ENCODE measurements around the gene CLEC5A. TPM values are rescaled to one million over a fixed set of nuclear protein-coding genes. Genes with fewer than 3 reads are reported as not detected.

The CLEC5A gene
- polyA plus RNA-seq, 3 donors, result 9.6 to 15.2 (median 10.0) TPM

GRCh38 chr7:141877365-141877764 lies 69.4 kb downstream of the CLEC5A start:
- no peak for TF ChIP-seq CTCF (IDR thresholded peaks at IDR 0.05)
- Mint-ChIP-seq H3K4me1 (peaks cover 28% of the 10 kb centered on the region), H3K36me3 (no peaks in the 10 kb centered on the region), H3K9me3 (peaks cover 1 to 8% (median 5%) of the 10 kb centered on the region in 7 donors), H3K27me3 (ENCODE audit: low read depth in 3 of 3) (no peaks in the 10 kb centered on the region), H3K27ac (no peak overlapping the region), H3K4me3 (no peak overlapping the region)
- intact Hi-C loops (cut with micrococcal nuclease), result no loop called here
- Histone ChIP-seq H3K4me1 (ENCODE audit: control insufficient read depth in 1 of 2, insufficient read depth in 2 of 2, low read length in 2 of 2) (peaks cover 12 to 13% of the 10 kb centered on the region in 2 donors), H3K9ac (ENCODE audit: insufficient read depth, low read length, poor library complexity, severe bottlenecking) (no peak overlapping the region), H4K20me1 (ENCODE audit: insufficient read depth, low read length) (no peaks in the 10 kb centered on the region), H3K4me2 (replicated peaks; ENCODE audit: extremely low read depth, low read length, poor library complexity, severe bottlenecking) (no peak overlapping the region), H3K4me3 (replicated peaks in 1 of 3; ENCODE audit: low read depth in 2 of 3, low read length in 3 of 3) (no peak overlapping the region), H3K79me2 (ENCODE audit: insufficient read depth, low read length) (no peaks in the 10 kb centered on the region), H3K27ac (ENCODE audit: low read depth in 1 of 2, low read length in 2 of 2) (no peak overlapping the region), H3K36me3 (replicated peaks in 1 of 2; ENCODE audit: control insufficient read depth in 1 of 2, insufficient read depth in 2 of 2, low read length in 2 of 2) (no peaks in the 10 kb centered on the region), H3K9me3 (replicated peaks in 1 of 2; ENCODE audit: control insufficient read depth in 1 of 2, insufficient read depth in 1 of 2, low read length in 2 of 2) (no peaks in the 10 kb centered on the region), H2AFZ (ENCODE audit: insufficient read depth, low read depth, low read length, poor library complexity, severe bottlenecking) (no peak overlapping the region), H3K27me3 (ENCODE audit: control insufficient read depth in 2 of 2, insufficient read depth in 2 of 2, low read length in 2 of 2) (no peaks in the 10 kb centered on the region)
- DNase-seq, result no peak
- 80% methylated on average over 1 of the region's 3 CpGs for WGBS (ENCODE audit: insufficient coverage)

Other genes starting within 250 kb of the CLEC5A start
- 1 to 10 TPM; 1.4 to 4.7 (median 1.9) TPM for gene DENND11, start 244.8 kb downstream of the CLEC5A start, polyA plus RNA-seq
- gene WEE2, start 238.6 kb downstream of the CLEC5A start, polyA plus RNA-seq, result not detected
- gene SSBP1, start 208.6 kb downstream of the CLEC5A start, polyA plus RNA-seq, result 100 to 1,000 TPM in 2 of 3 donors, 10 to 100 TPM in 1; 66.9 to 197 (median 184) TPM
- not detected for gene TAS2R3, start 182.9 kb downstream of the CLEC5A start, polyA plus RNA-seq
- under 1 TPM in 1 of 3 donors, not detected in 2; 0.12 TPM for gene TAS2R4, start 170.3 kb downstream of the CLEC5A start, polyA plus RNA-seq
- gene TAS2R5, start 156.8 kb downstream of the CLEC5A start, polyA plus RNA-seq, result 1 to 10 TPM in 1 of 3 donors, not detected in 2; 1.5 TPM
- not detected for gene PRSS37, start 105.5 kb downstream of the CLEC5A start, polyA plus RNA-seq
- gene OR9A4, start 30.6 kb downstream of the CLEC5A start, polyA plus RNA-seq, result under 1 TPM in 1 of 3 donors, not detected in 2; 0.28 TPM
- not detected for gene TAS2R38, start 26.8 kb upstream of the CLEC5A start, polyA plus RNA-seq
- 1 to 10 TPM; 1.2 to 2.7 (median 1.3) TPM for gene MGAM, start 48.9 kb upstream of the CLEC5A start, polyA plus RNA-seq
- under 1 TPM in 1 of 3 donors, not detected in 2; 0.08 TPM for gene MGAM2, start 164.7 kb upstream of the CLEC5A start, polyA plus RNA-seq